NCI-H526 (cell line): ENCODE data around the gene COX20.

Experiments
- DNase-seq, 2 experiments: peaks; one replicate each; lab custom pipeline; 2025; lab: John Stamatoyannopoulos, UW

The COX20 gene

GRCh38 chr1:244851546-244852231 is 16.2 kb downstream of the COX20 start:
- DNase-seq = no peak

- no peak for DNase-seq
Measured at GRCh38 chr1:244852694-244853093, 17.2 kb downstream of the COX20 start.

- DNase-seq = no peak
Measured at GRCh38 chr1:244854166-244854565, 18.7 kb downstream of the COX20 start.

- DNase-seq = no peak
Measured at GRCh38 chr1:244854865-244855578, 19.6 kb downstream of the COX20 start.

GRCh38 chr1:244857761-244858160 is 22.3 kb downstream of the COX20 start:
- DNase-seq = no peak

GRCh38 chr1:244858357-244858756 is 22.9 kb downstream of the COX20 start:
- DNase-seq = no peak

- no peak for DNase-seq
Measured at GRCh38 chr1:244860078-244860477, 24.6 kb downstream of the COX20 start.

GRCh38 chr1:244860914-244861610 is 25.6 kb downstream of the COX20 start:
- no peak for DNase-seq

- DNase-seq = no peak
Measured at GRCh38 chr1:244861683-244862082, 26.2 kb downstream of the COX20 start.

- DNase-seq = no peak
Measured at GRCh38 chr1:244862354-244862698, 26.9 kb downstream of the COX20 start.

- DNase-seq = peak; percentile 47 to 93
Measured at GRCh38 chr1:244862699-244863490, 27.4 kb downstream of the COX20 start.

- peak in 1 of 2 experiments; percentile 32 for DNase-seq
Measured at GRCh38 chr1:244863491-244864252, 28.2 kb downstream of the COX20 start.

- peak; percentile 74 to 97 for DNase-seq
Measured at GRCh38 chr1:244864253-244865027, 29.0 kb downstream of the COX20 start, which contains the start of gene HNRNPU. Gene HNRNPU (minus strand): TSS chr1:244864543. CDS start chr1:244864307, 236 bp downstream.

- DNase-seq = peak in 1 of 2 experiments; percentile 41
Measured at GRCh38 chr1:244865028-244865371, 29.5 kb downstream of the COX20 start.

- DNase-seq = no peak
Measured at GRCh38 chr1:244865820-244866219, 30.4 kb downstream of the COX20 start.

- no peak for DNase-seq
Measured at GRCh38 chr1:244866355-244866754, 30.9 kb downstream of the COX20 start.

- no peak for DNase-seq
Measured at GRCh38 chr1:244868484-244869363, 33.3 kb downstream of the COX20 start.

- no peak for DNase-seq
Measured at GRCh38 chr1:244869364-244869827, 33.9 kb downstream of the COX20 start.

- DNase-seq = no peak
Measured at GRCh38 chr1:244869950-244870349, 34.5 kb downstream of the COX20 start.
